ENCODE results near the gene NPBWR2.

DNA sequence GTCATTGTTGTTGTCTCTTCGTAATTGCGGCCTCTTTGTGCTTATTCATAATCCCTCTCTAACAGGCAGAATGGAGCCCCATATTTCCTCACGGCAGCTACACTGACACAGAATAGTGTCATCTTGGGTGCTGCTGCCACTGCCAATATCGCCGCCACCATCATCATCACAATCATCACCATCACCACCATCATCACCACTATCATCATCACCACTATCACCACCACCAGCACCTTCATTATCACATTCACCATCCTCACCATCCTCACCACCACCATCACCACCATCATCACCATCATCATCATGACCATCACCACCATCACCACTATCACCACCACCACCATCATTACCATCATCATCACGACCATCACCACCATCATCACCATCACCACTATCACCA, 10.8 kb downstream of the NPBWR2 start:
- TF ChIP-seq, protein P1, sequence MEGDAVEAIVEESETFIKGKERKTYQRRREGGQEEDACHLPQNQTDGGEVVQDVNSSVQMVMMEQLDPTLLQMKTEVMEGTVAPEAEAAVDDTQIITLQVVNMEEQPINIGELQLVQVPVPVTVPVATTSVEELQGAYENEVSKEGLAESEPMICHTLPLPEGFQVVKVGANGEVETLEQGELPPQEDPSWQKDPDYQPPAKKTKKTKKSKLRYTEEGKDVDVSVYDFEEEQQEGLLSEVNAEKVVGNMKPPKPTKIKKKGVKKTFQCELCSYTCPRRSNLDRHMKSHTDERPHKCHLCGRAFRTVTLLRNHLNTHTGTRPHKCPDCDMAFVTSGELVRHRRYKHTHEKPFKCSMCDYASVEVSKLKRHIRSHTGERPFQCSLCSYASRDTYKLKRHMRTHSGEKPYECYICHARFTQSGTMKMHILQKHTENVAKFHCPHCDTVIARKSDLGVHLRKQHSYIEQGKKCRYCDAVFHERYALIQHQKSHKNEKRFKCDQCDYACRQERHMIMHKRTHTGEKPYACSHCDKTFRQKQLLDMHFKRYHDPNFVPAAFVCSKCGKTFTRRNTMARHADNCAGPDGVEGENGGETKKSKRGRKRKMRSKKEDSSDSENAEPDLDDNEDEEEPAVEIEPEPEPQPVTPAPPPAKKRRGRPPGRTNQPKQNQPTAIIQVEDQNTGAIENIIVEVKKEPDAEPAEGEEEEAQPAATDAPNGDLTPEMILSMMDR (IDR thresholded peaks at IDR 0.05): no peak
- TF ChIP-seq ZFX (IDR thresholded peaks at IDR 0.05; ENCODE audit: borderline replicate concordance): no peak

All from 22Rv1 (cell line).